Left lung (tissue), 10 donors: ENCODE measurements around the gene NEGR1. TPM values are rescaled to one million over a fixed set of nuclear protein-coding genes. Genes with fewer than 3 reads are reported as not detected.

ENCODE experiments used
- ATAC-seq: fragments of 200-7000 bp; cut with Tn5 transposase; one replicate; pipeline ENCODE4 v1.9.1; 2020; ENCODE audit warnings: moderate library complexity
- DNase-seq, 4 donors: peaks; one replicate each; pipeline ENCODE4 v3.0.0-alpha.2; 2013 to 2020
- H3K27ac ChIP-seq, 2 donors: fragments of 200-600 bp; sonication (generic) in 1 of 2; one replicate each; pipeline versions ENCODE4 v1.5.0 to v1.8.0; 2020 to 2021
- H3K27me3 ChIP-seq, 2 donors: fragments of 200-600 bp; sonication (generic) in 1 of 2; one replicate each; pipeline versions ENCODE4 v1.5.0 to v1.8.0; 2020 to 2021
- H3K36me3 ChIP-seq, 2 donors: fragments of 200-600 bp; sonication (generic) in 1 of 2; one replicate each; pipeline versions ENCODE4 v1.5.0 to v1.8.0; 2020 to 2021
- H3K4me1 ChIP-seq, 2 donors: fragments of 200-600 bp; one replicate each; pipeline ENCODE4 v1.8.0; 2021
- H3K4me3 ChIP-seq, 2 donors: fragments of 200-600 bp; sonication (generic) in 1 of 2; one replicate each; pipeline versions ENCODE4 v1.5.0 to v1.8.0; 2020 to 2021; ENCODE audit warnings: mild to moderate bottlenecking in 1 of 2
- H3K9me3 ChIP-seq, 2 donors: fragments of 200-600 bp; sonication (generic) in 1 of 2; one replicate each; pipeline versions ENCODE4 v1.5.0 to v1.8.0; 2020 to 2021
- CTCF ChIP-seq, 2 donors: fragments of 200-600 bp; sonication (generic) in 1 of 2; IDR thresholded peaks; one replicate each; pipeline versions ENCODE4 v1.5.0 to v1.8.0; 2021; ENCODE audit warnings: antibody characterized with exemption in 2 of 2
- intact Hi-C, 2 donors: fragments of 100-400 bp; cut with DNase I; formaldehyde crosslinking; loops; one replicate each; pipeline versions ENCODE4 v1.11.2 to v1.14.2; 2022
- polyA plus RNA-seq, 6 donors: library from polyadenylated mRNA; unstranded; fragments of 120-200 nt; gene quantifications; one replicate each; pipeline ENCODE4 v1.2.1, GENCODE V29; 2013; ENCODE audit not compliant: insufficient read length in 6 of 6
- total RNA-seq, 2 donors: library from RNA; stranded (reverse); fragmentation: NEBNext Ultra II Directional; extraction: Animal tissue kit (Norgen Biotek cat#: 25700); gene quantifications; one replicate each; pipeline ENCODE4 v1.2.1, GENCODE V29; 2021
- donor health status: DM: no; HTN: yes; CAD: no.
- donor health status: DM: no; HTN: no; CAD: no.

NEGR1 gene
- total and polyA plus RNA-seq, 8 donors, result 2.4 to 5.7 (median 3.5) TPM

DNA sequence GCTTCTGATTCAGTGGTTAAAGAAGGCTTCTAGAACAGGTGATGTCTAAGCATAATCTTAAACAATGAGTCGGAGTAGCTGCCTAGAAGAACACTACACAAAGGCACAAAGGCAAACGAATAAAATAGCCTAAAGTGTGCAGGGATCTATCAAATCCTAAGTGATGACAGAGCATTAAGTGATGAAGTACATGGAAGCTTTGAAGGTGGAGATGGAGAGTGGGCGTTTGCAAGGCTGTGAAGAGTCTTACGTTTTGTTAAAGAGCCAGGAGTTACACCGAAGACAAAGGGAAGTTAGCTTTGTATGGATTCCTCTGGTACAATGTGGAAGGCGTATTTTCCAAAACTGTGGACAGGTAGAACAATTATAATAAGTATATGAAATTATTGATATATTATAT lies 270.6 kb downstream of the NEGR1 start:
- H3K27ac ChIP-seq, result no peak overlapping the region
- ATAC-seq (no peak), DNase-seq (no peak)
- no peaks in the 10 kb centered on the region for H3K36me3 ChIP-seq
- no peaks in the 10 kb centered on the region for H3K27me3 ChIP-seq
- H3K9me3 ChIP-seq, result no peaks in the 10 kb centered on the region
- H3K4me1 ChIP-seq, result no peaks in the 10 kb centered on the region
- no peak for TF ChIP-seq CTCF (IDR thresholded peaks at IDR 0.05)
- intact Hi-C loops, result no loop called here
- no peak overlapping the region for H3K4me3 ChIP-seq

DNA sequence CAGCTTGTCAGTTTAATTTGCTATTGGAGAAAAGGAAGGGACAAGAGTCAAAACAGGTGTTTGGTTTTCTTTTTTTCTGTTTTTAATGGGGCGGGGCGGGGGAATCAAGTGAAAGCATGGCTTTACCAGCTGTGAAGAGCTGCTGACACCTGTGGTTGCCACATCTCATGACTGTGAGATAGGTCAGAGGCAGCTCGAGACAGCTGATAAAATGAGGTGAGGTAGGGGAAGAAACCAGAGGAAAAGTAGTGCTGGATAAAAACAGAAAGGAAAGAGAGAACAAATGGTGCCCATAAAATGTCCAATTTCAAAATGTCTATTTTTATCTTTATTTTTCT lies 272.3 kb downstream of the NEGR1 start:
- intact Hi-C loops, result no loop called here
- ATAC-seq (no peak), DNase-seq (no peak)

DNA sequence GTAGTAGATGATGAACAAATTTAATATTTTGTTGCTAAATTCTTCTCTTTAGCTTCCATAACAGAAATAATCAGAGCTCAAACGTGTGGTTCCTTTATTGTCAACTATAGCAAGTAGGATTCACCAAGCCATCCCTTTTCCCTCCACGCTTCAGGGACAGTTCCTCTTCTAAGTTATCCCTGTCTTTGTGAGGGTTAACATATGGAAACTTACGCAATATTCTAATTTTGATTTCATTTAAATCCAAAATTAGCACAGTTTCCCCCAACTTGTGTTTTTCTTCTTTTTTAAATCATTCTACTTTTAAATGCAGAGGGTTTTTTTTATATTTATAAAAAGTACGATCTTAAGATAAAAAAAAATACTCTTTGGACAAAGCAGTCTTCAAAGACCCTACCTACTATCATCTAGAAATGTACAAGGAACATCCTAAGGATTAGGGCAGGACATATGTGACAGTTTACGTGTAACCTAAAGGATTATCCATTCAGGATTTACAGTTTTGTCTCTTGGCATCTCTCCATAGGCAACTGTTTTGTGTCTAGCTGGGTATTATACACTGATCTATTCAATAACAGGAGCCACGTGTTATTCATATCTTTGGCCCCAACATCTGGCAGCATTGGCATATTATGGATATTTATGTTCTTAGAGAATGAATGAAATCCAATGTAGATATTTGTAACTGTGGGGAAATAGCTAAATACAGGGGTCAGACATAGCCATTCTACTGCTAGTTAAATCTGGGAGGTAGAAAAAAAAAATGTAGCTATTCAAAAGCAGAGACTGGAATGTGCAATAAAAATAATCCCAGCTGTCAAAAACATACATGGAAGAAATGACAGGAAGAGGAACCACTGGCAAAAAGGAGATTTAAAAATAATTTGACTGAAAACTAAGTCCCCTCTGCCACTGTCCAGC lies 272.9 kb downstream of the NEGR1 start:
- Histone ChIP-seq H3K4me3 (no peak overlapping the region), H3K27ac (no peak overlapping the region), H3K4me1 (no peaks in the 10 kb centered on the region), H3K27me3 (no peaks in the 10 kb centered on the region), H3K36me3 (no peaks in the 10 kb centered on the region), H3K9me3 (no peaks in the 10 kb centered on the region)
- DNase-seq (peak in 2 of 4 donors; percentile 6 to 8), ATAC-seq (no peak)
- intact Hi-C loops, result no loop called here
- TF ChIP-seq CTCF (IDR thresholded peaks at IDR 0.05), result no peak

More for the DNA sequence above, 272.3 kb downstream of the NEGR1 start:
- Histone ChIP-seq H3K36me3 (no peaks in the 10 kb centered on the region), H3K9me3 (no peaks in the 10 kb centered on the region), H3K4me1 (no peaks in the 10 kb centered on the region), H3K4me3 (no peak overlapping the region), H3K27me3 (no peaks in the 10 kb centered on the region), H3K27ac (no peak overlapping the region)
- no peak for TF ChIP-seq CTCF (IDR thresholded peaks at IDR 0.05)

DNA sequence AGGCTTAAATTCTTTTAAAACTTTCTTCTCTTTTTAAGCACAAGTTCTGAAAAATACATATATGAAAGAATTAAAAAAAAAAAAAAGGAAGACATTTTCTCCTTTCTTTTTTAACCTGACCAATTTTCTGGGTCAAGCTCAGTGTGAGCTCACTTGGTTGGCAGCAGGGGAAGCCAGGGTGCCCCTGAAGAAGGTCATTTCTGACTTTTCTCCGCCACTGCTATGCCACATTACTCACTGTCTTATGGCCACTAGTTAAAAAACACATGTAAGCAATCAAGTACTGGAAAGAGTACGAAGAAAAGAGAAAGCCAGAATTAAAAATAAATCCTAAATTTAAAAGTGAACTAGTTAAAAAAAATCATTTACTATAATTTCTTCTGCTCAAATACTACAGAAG lies 275.0 kb downstream of the NEGR1 start:
- Histone ChIP-seq H3K36me3 (no peaks in the 10 kb centered on the region), H3K9me3 (no peaks in the 10 kb centered on the region), H3K4me3 (no peak overlapping the region), H3K27ac (no peak overlapping the region), H3K27me3 (no peaks in the 10 kb centered on the region), H3K4me1 (no peaks in the 10 kb centered on the region)
- intact Hi-C loops, result no loop called here
- ATAC-seq, result no peak
- no peak for DNase-seq
- TF ChIP-seq CTCF (IDR thresholded peaks at IDR 0.05), result no peak

DNA sequence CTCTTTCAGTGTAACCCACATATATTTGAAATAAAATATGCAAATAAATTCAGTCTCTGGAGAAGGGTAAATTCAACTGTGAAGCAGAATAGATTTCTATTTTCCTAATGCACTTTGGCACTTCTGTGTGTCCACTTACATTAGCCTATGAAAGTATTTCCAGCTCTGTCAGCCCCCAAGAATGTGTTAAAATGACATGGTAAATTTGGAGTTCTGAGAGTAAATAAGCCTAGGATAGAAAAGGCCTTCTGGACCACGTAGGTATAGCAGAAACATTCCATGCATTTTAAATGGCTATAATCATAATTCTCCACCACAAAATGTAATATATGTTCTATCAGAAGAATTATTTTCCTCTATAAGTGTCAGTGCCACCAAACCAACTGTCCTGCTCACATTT lies 276.2 kb downstream of the NEGR1 start:
- Histone ChIP-seq H3K9me3 (no peaks in the 10 kb centered on the region), H3K36me3 (no peaks in the 10 kb centered on the region), H3K27ac (no peak overlapping the region), H3K27me3 (no peaks in the 10 kb centered on the region), H3K4me1 (no peaks in the 10 kb centered on the region), H3K4me3 (no peak overlapping the region)
- TF ChIP-seq CTCF (IDR thresholded peaks at IDR 0.05), result no peak
- intact Hi-C loops, result no loop called here
- ATAC-seq (no peak), DNase-seq (no peak)
